AG08395 (cell line): ENCODE results near the gene PTPRD.

Experiments
- DNase-seq: peaks from one replicate; pipeline ENCODE4 v3.0.0; 2012; ENCODE audit warnings: mixed read lengths, low spot score

PTPRD gene

DNA sequence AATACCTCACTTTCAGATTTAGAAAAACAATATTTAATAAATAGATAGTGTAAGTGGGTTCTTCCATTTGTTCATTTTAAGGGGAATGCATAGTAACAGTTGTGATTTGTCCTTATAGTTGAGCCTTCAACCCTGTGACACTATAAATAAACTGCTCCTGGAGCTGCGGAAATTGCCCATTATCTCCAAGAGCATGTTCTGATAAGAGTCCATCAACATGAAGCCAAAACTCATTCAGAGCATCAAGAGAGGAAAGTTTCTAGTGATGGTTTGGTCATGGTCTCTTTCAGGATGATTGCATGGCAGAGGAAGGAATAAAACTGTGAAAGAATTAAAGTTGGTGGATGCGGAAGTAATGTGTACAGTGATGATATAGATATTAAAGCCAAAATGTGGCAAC, 2041.2 kb downstream of the PTPRD start:
- no peak for DNase-seq

DNA sequence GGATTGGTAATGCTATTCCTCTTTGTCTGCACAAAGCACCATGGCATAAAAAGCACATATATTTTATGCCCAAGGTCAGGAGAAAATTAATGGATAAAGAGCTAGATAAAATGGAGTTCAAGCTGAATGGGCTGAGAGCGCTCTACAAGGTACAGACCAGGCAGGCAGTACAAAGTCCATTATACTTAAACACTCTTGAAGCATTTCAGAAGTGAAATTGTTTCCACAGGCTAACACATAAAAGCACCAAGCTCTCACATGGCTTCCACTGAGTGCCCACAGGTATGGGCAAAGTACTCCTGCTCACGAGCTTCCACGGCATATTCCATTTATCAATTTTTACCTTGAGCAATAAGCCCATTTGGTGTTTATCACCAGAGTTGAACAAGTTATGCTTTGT, 2042.0 kb downstream of the PTPRD start:
- no peak for DNase-seq

DNA sequence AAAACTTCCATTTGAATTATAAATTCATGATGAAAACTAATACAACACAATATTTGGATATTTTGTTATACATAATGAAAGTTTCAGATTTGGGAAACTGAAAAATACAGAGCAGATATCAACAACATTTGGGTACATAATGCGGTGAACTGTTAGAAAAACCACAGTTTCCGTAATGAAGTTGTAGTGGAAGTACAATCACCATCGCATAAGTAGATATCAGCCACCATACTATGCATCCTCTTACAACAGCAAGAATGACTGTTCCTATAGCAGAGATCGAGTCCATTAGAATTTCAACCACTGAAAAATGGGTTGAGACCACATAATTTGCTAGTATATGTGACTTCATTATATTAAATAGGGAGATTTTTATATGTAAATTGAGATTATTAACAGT, 2043.0 kb downstream of the PTPRD start:
- no peak for DNase-seq

DNA sequence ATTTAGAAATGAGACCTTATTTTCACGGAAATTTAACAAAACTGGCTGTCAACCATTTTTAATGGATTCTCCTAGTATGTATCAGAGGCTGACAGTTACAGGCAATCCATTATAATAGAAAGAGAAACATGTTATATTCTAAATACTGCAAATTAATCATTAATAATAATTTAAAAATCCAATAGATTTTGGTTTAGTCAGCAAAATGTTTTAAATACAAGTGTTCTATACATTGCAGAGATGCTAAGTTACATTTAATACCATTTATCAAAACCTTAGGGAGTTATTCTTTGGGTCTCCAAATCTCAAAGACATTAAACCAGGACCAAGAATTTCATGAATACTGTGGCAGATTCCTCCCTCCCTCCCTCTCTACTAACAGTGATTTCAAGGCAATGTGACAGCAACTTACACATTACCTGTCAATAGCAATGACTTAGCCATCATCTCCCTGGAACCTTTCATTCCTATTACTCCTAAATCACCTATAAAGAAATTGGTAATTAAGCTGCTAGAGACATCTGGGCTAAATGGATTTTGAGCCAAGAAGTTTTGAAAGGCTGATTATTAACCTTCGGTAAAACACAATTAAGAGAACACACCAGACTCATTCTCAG, 2044.7 kb downstream of the PTPRD start:
- no peak for DNase-seq

DNA sequence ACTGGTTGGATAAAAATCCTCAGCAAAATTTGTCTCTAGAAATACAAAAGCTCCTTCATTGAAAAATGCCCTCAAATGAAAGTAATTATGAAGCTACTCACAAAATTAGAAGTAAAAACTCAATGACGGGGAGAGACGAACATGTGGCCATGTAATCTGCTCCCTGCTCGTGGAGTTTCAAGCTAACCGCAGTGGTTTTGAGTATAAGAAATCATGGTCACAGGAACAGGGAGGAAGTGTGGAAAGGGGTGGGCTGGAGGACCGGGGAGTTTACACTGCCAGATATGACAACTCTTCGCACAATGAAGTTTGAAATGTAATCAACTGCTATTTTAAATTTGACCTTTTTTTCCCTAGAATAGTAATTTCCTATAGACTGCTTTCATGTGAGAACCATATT, 2047.8 kb downstream of the PTPRD start:
- no peak for DNase-seq

DNA sequence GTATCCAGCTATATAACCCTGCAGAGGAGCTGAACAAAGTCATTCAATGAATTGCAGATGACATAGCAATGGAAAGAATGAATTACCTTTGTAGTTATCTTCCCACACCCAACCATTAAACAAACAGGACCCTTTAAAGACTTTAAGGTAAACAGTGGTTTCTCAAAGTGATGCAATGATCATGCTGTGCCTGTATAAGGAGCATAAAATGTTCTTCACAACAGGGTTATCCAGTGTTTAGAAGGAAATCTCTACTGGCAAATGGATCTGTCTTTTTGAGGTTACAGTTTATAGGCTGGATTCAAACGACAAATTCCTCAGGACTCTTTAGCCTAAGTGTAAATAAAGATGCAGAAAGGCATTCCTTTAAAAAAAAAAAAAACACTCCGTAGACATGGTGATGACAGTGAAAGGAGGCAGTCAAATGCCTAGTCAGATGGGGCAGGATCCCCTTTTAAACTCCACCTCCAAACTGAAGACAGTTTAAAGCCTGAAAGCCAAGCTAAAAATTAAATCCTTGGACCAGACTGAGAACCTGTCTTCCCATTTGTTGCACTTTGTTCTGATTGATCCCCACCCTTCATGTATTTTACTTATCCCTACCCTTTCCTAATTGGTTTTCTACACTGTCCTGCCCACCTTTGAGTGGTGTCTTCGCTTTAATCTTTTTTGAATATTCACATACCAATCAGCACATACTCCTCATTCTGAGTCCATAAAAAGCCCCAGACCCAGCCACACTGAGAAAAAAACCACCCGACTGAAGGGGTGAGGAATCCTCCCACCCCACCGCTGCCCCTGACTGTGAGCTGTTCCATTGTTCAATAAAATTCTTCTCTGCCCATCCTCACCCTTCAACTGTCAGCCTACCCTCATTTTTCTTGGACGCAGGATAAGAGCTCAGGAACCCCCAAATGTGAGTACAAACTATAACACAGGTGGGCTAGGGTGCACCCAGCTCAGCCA, 2052.0 kb downstream of the PTPRD start:
- no peak for DNase-seq

DNA sequence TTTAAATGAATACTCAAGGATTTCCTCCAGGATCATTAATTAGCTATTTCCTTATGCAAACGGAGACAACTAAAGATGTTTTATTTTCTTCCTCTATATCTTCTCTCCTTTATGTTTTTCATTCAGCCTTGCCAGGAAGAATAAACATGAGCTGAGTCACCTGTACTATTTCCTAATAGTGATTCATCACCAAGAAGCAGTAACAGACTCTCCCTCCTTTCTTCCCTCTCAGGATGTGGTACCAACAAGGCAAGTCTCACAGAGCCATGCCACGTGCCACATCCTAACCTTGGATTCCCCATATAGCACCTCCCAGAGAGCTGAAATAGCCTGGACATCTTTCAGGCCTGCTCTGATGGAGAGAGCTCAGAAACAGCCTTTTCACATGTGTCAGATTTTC, 2054.6 kb downstream of the PTPRD start:
- DNase-seq: no peak

DNA sequence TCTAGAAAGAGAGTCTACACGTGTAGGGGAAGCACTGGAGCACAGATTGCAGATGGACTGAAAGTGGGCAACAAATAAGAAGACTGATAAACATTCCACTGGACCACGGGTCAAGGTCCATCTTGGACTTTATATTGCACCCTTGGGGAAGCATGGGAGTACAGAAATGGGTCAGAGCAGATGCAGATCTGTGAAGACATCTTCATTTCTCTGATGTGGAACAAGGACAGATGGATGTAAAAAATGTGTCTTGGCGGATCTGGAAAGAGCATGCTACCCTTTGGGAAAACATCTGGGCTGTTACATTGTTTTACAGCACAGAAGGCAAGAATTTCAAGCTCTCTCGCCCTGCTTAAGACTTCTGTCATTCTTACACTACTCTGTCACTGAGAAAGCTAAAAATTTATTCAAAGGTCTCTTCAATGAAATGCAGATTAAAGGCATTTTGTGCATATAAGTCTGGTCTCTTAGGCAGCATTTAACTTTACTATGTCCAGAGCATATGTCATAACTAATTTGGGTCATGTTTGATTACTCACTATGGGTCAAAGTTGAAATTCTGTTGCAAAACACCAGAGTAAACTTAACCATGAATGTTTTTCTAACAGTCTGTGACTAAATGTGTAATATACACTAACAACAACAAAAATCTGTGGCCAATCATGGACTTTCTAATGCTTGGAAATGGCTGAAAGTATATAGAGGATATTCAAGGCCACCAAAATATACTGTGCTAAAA, 2056.9 kb downstream of the PTPRD start:
- no peak for DNase-seq

DNA sequence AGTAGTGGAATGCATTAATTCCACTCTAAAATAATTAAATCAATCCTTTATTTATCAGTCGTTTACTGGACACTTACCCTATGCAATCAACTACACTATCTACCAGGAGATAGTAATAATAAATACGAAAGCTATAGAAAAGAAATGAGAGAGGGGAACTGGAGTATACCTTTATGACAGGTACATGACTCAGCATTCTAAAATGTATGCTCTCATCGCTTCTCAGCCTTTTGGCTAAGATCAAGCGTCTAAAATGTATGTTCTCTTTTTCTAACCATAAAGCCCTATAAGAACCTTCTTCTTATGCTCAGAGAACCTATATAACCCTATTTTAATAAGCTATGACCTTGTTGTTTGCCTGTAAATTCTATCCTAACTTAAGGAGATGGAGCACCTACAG, 2059.4 kb downstream of the PTPRD start:
- no peak for DNase-seq

DNA sequence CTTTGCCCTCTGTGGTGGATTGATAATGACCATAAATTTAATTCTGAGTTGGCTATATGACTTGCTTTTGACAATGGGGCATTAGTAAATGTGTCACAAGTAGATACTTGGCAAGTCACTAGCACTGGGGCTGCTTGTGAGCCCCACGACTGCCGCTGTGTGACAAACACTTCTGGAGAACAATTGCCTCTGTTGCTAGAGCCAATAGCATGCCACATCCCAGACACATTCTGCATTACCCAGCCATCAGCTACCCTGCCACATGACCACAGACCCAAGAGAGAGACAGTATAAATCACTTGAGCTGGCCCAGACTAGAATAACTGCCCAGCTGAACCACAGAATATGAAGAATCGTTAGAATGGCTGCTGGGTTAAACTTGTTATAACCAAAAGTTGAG, 2060.1 kb downstream of the PTPRD start:
- DNase-seq: no peak

DNA sequence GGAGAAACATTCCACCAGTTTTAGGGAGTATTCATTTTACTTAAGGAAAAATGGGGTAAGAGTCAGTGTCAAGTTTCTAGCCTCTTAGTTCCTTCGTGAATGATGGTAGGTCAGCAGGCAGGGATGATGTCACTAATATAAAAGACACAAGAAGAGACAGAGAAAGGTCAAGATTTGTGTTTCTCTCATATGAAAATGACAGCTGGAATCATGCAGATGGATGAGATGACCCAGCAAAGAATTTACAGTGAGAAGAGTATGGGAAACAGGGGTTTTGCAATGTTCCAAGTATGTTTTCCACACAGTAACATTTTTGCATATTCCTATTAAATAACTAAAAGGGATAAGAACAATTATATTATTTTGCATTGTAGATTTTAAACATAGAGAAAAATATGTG, 2063.6 kb downstream of the PTPRD start:
- no peak for DNase-seq

DNA sequence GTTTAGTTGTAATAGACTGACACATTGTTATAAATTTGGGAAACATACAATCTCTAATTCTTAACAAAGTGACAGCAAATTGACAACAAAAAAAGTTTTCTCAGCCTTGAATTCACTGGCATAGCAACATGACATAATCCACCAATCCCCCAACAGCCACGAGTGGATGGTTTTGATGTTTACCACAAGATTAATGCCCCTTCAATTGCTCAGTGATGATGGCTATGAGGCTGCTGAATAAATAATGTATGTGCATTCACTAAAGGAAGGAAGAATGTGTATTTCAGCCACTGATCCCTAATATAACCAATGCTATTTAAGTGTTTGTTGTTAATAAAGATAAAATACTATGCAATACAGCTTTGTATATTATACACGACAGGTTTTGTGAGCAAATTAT, 2069.6 kb downstream of the PTPRD start:
- DNase-seq: no peak

DNA sequence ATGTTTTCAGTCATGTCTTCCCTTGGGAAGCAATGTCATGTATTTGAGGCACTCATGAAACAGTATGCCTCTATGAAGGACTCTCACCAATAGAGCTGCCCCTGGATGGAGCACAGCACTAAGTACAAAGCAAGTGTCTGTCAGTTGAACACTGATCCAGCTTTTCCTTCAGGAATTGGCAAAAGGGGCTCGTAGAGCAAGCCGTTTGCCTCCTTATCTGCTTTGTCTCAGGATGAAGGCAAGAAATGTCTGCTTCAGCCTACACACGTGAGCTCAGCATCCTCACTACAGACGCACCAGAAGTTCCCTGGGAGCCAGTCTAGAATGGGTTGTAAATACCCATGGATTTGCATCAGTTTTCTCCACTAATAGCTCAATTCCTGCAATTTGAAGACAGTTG, 2070.3 kb downstream of the PTPRD start:
- no peak for DNase-seq

DNA sequence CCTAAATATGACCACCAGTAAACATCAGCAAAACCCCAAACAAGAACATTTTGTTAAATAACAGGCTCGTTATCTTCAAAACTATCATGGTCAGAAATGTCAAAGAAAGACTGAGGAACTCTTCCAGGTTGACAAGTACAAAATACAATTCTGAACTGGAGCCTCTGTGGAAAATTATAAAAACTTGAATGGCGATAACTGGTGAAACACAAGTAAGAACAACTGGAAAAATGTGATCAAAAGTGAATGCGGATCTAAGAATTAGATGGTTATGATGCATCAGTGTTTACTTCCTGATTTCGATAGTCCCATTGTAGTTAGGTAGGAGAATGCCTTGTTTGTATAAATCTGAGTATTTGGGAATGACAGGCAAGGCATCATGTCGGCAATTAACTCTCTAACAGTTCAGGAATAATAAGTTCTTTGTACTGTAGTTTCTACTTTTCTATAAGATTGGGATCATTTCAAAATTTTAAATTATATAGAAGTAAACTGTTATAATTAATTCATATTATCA, 2073.1 kb downstream of the PTPRD start:
- DNase-seq: no peak

DNA sequence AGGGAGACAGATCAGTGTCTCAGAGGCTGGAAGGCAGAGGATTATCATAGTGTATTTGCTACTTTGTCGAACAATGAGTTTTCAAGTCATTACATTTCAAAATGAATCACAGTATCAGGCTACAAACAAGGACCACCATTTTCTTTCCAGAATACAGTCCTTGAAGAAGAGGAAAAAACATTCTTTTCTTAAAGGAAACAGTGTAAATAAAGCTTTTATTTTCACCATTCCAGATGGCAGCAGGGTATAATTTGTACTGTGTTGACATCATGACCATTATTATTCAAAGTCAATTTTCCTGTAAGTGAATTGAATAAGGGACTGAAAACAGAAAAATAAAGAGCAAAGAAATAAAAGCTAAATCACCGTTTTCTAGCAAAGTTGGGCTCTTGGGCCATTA, 2076.0 kb downstream of the PTPRD start:
- no peak for DNase-seq

DNA sequence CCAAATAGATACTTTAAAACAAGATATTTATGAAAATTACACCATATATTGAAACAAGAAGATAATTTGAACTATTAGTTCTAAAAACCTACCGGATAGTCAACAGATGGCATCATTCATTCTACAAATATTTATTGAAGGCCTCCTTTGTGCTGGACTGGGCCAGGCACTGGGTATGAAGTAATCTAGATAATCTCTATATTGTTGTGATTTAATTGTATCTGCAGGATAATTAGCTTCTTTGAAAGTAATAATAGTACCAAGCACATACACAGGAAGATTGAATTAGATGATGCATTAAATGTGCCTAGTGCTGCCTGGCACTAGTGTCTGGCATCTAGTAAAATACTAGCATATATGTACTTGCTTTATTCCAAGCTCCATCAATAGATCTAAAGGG, 2078.0 kb downstream of the PTPRD start:
- DNase-seq: no peak

DNA sequence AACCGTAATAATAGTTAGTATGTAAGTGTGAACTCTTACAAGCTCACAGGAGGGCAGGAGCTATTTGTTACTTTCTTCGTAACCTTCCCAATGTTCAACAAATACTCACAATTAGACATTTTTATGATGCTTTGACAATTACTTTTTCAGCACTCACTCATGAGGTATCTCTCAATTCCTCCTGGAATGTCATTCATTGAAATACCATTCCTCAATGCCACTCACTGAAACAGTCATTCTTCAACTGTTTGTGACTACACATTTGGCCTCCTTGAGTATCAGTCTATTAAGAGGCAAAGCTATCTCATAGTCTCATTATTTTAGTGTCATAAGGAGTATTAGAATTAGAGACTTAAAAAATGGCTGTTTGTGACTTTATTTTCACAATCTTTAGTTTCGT, 2079.1 kb downstream of the PTPRD start:
- DNase-seq: no peak

DNA sequence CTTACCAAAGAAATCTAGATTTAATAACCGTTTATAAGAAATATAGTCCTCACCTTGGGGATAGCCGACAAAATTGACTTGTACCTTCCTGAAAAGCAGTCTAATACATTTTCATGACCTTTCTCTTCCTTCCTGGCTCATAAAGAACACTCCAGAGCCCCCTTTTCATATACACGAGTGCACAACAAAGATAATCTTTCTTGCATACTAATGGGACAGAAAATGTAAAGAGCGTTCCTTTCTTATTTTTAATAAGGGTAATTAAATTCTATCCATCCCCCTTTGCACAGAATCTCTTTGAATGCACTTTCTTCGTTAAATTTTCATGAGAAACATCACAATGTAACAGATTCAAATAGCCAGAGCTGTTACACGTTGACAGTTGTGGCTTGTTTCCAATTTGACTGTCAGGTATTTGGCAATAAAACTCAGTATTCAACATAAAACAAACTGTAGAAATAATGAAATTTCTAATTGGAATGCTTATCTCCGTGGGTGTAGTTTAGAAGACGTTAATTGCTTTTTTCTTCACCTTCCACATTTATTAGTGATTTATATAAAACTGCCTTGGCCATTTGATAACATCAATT, 2080.9 kb downstream of the PTPRD start:
- no peak for DNase-seq

DNA sequence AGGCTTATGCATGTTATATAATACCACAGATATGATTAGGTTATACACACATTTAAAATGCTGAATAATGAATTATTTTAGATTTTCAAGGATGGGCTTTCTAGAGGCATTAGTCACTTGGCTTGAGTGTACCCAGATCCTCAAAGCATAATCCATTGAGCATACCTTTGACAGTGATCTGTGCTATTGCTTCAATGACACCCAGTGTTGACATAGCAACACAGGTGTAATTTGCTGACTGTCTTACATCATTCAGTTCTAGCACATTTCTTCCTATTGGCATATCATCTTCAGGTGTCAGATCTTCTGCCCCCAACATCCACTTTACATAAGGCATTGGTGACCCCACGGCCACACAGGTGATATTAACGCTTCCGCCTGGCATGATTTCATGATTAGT, 2091.7 kb downstream of the PTPRD start:
- no peak for DNase-seq

DNA sequence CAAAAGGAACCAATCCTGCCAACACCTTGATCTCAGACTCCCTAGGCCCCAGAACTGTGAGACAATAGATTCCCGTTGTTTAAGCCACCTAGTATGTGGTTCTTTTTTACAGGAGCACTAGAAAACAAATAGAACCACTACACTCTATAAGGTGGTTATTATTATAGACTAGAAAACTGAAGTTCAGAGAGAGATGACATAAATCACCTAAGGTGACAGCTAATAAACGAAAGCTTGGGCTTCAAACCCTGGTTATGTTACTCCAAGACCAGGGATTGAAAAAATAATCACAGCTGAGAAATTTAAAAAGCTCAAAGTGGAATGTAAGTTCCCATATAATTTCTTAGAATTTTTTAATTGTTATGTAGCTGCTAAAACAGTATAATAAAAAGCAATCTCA, 2097.1 kb downstream of the PTPRD start:
- no peak for DNase-seq

DNA sequence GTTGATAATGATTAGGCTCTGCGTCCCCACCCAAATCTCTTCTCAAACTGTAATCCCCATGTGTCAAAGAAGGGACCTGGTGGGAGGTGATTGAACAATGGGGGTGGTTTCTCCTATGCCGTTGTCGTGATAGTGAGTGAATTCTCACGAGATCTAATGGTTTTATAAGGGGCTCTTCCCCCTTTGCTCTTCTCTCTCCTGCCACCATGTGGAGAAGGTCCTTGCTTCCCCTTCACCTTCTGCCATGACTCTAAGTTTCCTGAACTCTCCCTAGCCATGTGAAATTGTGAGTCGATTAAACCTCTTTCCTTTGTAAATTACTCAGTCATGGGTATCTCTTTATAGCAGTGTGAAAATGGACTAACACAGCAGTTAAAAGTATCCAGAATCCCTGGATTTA, 2098.0 kb downstream of the PTPRD start:
- no peak for DNase-seq

DNA sequence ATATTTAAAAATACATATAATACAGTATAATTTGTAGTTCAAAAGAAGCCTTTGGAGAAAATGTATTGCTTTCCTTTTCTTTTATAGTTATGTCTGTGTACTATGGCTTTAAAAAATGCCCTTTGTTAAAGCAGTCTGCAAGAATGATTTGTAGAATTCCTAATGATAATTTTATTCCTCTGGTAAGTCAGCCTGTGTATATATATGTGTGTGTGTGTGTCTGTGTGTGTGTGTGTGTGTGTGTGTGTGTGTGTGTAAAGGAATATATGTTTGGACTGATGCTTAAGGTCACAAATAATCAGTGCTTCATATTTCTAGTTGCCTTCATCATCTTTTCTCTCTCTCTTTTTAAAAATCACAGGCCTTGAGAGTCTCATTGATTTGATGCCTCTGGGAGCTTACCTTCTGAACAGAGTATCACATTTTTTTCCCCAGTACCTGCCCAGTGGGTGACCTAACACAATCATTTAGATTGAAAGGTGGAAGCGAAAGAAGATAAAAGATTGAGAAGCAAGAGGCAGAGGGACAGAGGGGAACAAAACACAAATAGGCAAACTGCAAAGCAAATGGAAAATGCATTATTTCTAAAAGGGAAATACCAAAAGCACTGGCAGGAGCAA, 2104.0 kb downstream of the PTPRD start:
- DNase-seq: no peak
